PC-3 (cell line): ENCODE data around the gene ARVCF. TPM values are rescaled to one million over a fixed set of nuclear protein-coding genes. Genes with fewer than 3 reads are reported as not detected.

ENCODE experiments used
- ATAC-seq: fragments of 200-7000 bp; cut with Tn5 transposase; 2 replicates; pipeline ENCODE4 v1.9.1; 2020; ENCODE audit warnings: mild to moderate bottlenecking, moderate library complexity
- BruUV-seq: library from RNA; stranded (reverse); fragments of 400-500 nt; replicated peaks from 2 replicates; lab custom pipeline; 2021; lab: Mats Ljungman, UMichigan
- CTCF ChIA-PET: fragments of 300-600 bp; sonication (Branson Sonifier 250); formaldehyde crosslinking; loops from one replicate; lab custom pipeline; 2022; ENCODE audit warnings: antibody characterized with exemption; lab: Charles Lee
- POLR2A ChIA-PET: fragments of 300-600 bp; sonication (Branson Sonifier 250); formaldehyde crosslinking; loops from one replicate; lab custom pipeline; 2022; ENCODE audit warnings: antibody characterized with exemption; ENCODE audit not compliant: unreplicated experiment; lab: Charles Lee
- DNase-seq: peaks from one replicate; pipeline ENCODE4 v3.0.0-alpha.2; 2015
- H2AFZ ChIP-seq: fragments of 300-600 bp; sonication (generic); 2 replicates; pipeline ENCODE4 v1.6.0; 2016; ENCODE audit warnings: antibody characterized with exemption, low read length
- H3F3A ChIP-seq: fragments of 300-600 bp; sonication (generic); one replicate; pipeline ENCODE4 v1.6.0; 2017; ENCODE audit warnings: antibody characterized with exemption, low read length, control low read depth, mild to moderate bottlenecking; ENCODE audit not compliant: unreplicated experiment
- H3K27ac ChIP-seq: fragments of 300-600 bp; sonication (generic); 2 replicates; pipeline ENCODE4 v1.5.1; 2016; ENCODE audit warnings: mild to moderate bottlenecking, low read length
- H3K27me3 ChIP-seq: fragments of 300-600 bp; sonication (generic); 2 replicates; pipeline ENCODE4 v1.6.1; 2016; ENCODE audit warnings: low read length, mixed read lengths
- H3K36me3 ChIP-seq: fragments of 300-600 bp; sonication (generic); 2 replicates; pipeline ENCODE4 v1.6.1; 2016; ENCODE audit warnings: low read depth, mixed run types, low read length, mixed read lengths
- H3K4me1 ChIP-seq: fragments of 300-600 bp; sonication (generic); 2 replicates; pipeline ENCODE4 v1.5.1; 2016; ENCODE audit warnings: low read length; ENCODE audit not compliant: insufficient read depth
- H3K4me2 ChIP-seq: fragments of 300-600 bp; sonication (generic); 2 replicates; pipeline ENCODE4 v1.6.0; 2016; ENCODE audit warnings: low read length
- H3K4me3 ChIP-seq: fragments of 300-600 bp; sonication (generic); 2 replicates; pipeline ENCODE4 v1.5.1; 2016; ENCODE audit warnings: mild to moderate bottlenecking, low read length, mixed read lengths
- H3K79me2 ChIP-seq: fragments of 300-600 bp; sonication (generic); 2 replicates; pipeline ENCODE4 v1.6.1; 2017; ENCODE audit warnings: low read length, mixed read lengths
- H3K9ac ChIP-seq: fragments of 300-600 bp; sonication (generic); 2 replicates; pipeline ENCODE4 v1.6.0; 2016; ENCODE audit warnings: mild to moderate bottlenecking, low read length
- H3K9me2 ChIP-seq: fragments of 300-600 bp; sonication (generic); replicated peaks from 2 replicates; pipeline ENCODE4 v1.6.1; 2016; ENCODE audit warnings: mixed run types, low read length, mixed read lengths
- H3K9me3 ChIP-seq: fragments of 300-600 bp; sonication (generic); 2 replicates; pipeline ENCODE4 v1.6.1; 2016; ENCODE audit warnings: low read length, mixed read lengths
- H4K20me1 ChIP-seq: fragments of 300-600 bp; sonication (generic); 2 replicates; pipeline ENCODE4 v1.6.1; 2016; ENCODE audit warnings: low read length, mixed read lengths
- EZH2 ChIP-seq: fragments of 300-600 bp; sonication (generic); IDR thresholded peaks from one replicate; pipeline ENCODE4 v1.6.1; 2017; ENCODE audit warnings: antibody characterized with exemption, mild to moderate bottlenecking, low read length; ENCODE audit not compliant: unreplicated experiment
- EZH2phosphoT487 ChIP-seq: fragments of 300-600 bp; sonication (generic); IDR thresholded peaks from 2 replicates; pipeline ENCODE4 v1.6.1; 2018; ENCODE audit warnings: mild to moderate bottlenecking, antibody characterized with exemption, low read length, borderline replicate concordance
- intact Hi-C: fragments of 100-400 bp; cut with micrococcal nuclease; formaldehyde crosslinking; loops from 2 replicates; pipeline ENCODE4 v1.9.0; 2023
- total RNA-seq: library from RNA; depleted of rRNA; stranded (reverse); fragments of >200 nt; gene quantifications from 2 replicates; pipeline ENCODE4 v1.2.3, GENCODE V29; 2014
- TF ChIP-seq, protein P1 (sequence below): fragments of 300-600 bp; sonication (generic); conservative IDR thresholded peaks from 2 replicates; pipeline ENCODE4 v1.5.1; 2017; ENCODE audit warnings: antibody characterized with exemption, low read depth, mild to moderate bottlenecking, low read length

ARVCF gene
- total RNA-seq, 1 experiment from 2014 or later = 20.0 TPM

DNA sequence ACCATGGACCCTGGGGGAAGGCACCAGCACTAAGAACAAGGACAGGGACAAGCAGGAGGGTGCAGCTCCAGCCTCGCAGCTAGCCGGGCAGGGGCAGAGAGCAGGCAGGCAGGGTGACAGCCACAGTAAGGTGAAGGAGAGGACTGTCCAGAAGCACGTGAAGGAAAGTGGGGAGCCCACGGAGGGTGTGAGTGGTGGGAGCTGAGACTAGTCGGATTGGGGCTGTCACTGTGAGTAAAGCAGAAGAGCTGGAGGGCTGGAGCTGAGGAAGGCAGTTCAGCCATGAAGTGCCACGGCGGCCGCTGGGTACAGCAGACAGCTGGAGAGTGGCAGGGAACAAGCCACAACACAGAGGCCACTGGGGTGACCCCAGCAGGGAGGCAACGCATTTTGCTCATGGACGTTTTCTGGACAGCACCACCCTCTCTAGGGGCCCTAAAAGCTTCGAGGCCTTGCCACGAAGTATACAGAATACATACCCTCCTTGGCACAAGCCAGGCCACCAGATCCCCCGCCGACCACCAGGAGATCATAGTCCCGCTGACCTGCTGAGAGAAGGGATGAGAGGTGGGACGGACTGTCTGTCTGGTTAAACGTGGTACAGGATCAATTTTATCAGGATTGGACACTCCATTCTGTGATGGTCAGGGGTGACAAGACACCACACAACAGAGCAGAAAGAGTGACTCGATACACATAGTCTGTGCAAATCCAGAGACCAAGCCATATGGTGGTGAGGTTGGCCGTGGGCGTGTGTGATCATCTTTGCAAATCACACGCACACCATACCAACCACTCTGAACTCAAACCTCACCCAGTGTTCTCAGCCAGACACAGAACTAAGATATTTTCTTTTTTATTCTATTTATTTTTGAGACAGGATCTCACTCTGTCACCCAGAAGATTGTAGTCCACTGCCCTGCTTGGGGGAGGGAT, 85.8 kb downstream of the ARVCF start:
- H3K79me2 ChIP-seq = no peaks in the 10 kb centered on the region
- CTCF ChIA-PET = no interaction called here
- H3K36me3 ChIP-seq = no peaks in the 10 kb centered on the region
- H3K4me3 ChIP-seq = no peak overlapping the region
- no peaks in the 10 kb centered on the region for H4K20me1 ChIP-seq
- ATAC-seq (no peak), DNase-seq (no peak)
- no peaks in the 10 kb centered on the region for H3K9me3 ChIP-seq
- TF ChIP-seq EZH2 = no peak
- TF ChIP-seq EZH2phosphoT487 = no peak
- TF ChIP-seq, protein P1, sequence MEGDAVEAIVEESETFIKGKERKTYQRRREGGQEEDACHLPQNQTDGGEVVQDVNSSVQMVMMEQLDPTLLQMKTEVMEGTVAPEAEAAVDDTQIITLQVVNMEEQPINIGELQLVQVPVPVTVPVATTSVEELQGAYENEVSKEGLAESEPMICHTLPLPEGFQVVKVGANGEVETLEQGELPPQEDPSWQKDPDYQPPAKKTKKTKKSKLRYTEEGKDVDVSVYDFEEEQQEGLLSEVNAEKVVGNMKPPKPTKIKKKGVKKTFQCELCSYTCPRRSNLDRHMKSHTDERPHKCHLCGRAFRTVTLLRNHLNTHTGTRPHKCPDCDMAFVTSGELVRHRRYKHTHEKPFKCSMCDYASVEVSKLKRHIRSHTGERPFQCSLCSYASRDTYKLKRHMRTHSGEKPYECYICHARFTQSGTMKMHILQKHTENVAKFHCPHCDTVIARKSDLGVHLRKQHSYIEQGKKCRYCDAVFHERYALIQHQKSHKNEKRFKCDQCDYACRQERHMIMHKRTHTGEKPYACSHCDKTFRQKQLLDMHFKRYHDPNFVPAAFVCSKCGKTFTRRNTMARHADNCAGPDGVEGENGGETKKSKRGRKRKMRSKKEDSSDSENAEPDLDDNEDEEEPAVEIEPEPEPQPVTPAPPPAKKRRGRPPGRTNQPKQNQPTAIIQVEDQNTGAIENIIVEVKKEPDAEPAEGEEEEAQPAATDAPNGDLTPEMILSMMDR = no peak
- H3K4me1 ChIP-seq = no peaks in the 10 kb centered on the region
- intact Hi-C loops = no loop called here
- H3K4me2 ChIP-seq = no peak overlapping the region
- H3K27ac ChIP-seq = no peak overlapping the region
- POLR2A ChIA-PET = no interaction called here
- no peaks in the 10 kb centered on the region for H3K9me2 ChIP-seq
- H2AFZ ChIP-seq = no peak overlapping the region
- no peak overlapping the region for H3K9ac ChIP-seq
- no peaks in the 10 kb centered on the region for H3K27me3 ChIP-seq
- H3F3A ChIP-seq = no peaks in the 10 kb centered on the region
- BruUV-seq = no TSS peak

DNA sequence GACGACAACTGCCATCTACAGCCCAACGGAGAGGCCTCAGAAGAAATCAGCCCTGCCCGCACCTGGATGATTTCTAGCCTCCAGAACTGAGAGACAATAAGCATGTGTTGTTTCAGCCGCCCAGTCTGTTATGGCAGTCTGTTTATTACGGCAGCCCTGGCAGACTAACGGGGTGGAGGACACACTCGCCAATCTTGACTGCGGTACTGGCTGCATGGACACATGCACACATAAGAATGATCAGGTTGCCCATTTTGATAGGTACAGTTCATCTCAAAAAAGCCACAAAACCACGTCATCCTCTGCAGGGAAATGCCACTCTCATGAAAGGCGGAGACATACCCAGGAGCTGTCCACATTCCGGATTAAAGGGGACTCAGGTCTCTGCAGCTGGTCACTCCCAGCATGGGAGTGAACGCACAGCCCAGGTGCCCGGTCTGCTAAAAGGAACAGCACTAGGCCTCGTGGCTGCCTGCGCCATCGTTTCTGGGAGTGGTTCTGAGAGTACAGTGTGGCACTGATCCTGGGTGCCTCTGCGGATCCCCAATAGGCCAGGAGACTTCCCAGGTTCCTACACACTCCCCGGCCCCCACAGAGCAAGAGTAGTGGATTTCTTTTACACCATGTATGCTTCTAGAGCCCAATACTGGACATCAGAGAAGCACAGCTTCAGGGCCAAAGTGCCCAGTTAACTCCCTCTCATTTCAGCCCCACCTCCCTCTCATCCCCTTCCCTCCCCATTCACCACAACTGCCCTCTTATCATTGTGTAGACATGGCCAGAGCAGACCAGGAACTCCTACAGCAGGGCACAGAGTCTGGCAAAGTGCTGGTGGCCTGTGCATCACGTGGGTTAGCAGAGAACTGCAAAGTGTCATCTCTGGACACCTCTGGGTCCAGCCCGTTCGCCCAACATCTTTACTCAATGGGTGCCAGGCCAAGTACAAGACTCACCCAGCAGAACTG, 86.8 kb downstream of the ARVCF start:
- H3K9ac ChIP-seq = no peak overlapping the region
- TF ChIP-seq EZH2 (no peak), EZH2phosphoT487 (no peak)
- TF ChIP-seq, protein P1 = no peak
- no peaks in the 10 kb centered on the region for H3F3A ChIP-seq
- CTCF ChIA-PET = no interaction called here
- no peaks in the 10 kb centered on the region for H3K36me3 ChIP-seq
- no peak overlapping the region for H2AFZ ChIP-seq
- H3K4me2 ChIP-seq = no peak overlapping the region
- intact Hi-C loops = no loop called here
- H3K4me3 ChIP-seq = no peak overlapping the region
- POLR2A ChIA-PET = no interaction called here
- no peaks in the 10 kb centered on the region for H3K9me3 ChIP-seq
- no peaks in the 10 kb centered on the region for H3K9me2 ChIP-seq
- no peaks in the 10 kb centered on the region for H3K27me3 ChIP-seq
- H3K4me1 ChIP-seq = no peaks in the 10 kb centered on the region
- no peak for ATAC-seq
- H4K20me1 ChIP-seq = no peaks in the 10 kb centered on the region
- DNase-seq = no peak
- no peak overlapping the region for H3K27ac ChIP-seq
- H3K79me2 ChIP-seq = no peaks in the 10 kb centered on the region
- no TSS peak for BruUV-seq
